Tibial nerve (tissue), 4 donors: ENCODE results near the gene FRK.

Experiments used
- EP300 ChIP-seq, 2 donors: sonication (generic); formaldehyde crosslinking; IDR thresholded peaks; one replicate each; pipeline ENCODE4 v1.6.1; 2017; ENCODE audit warnings: antibody characterized with exemption in 2 of 2, mild to moderate bottlenecking in 1 of 2
- TF ChIP-seq, protein P1 (sequence below), 5 experiments: fragments of 200-600 bp in 3 of 5; fragments of 450-650 bp in 2 of 5; sonication (generic) in 3 of 5; IDR thresholded peaks; one replicate each; pipeline ENCODE4 v1.5.1; 2016 to 2019; ENCODE audit warnings: antibody characterized with exemption in 5 of 5, mild to moderate bottlenecking in 3 of 5, moderate library complexity in 2 of 5

DNA sequence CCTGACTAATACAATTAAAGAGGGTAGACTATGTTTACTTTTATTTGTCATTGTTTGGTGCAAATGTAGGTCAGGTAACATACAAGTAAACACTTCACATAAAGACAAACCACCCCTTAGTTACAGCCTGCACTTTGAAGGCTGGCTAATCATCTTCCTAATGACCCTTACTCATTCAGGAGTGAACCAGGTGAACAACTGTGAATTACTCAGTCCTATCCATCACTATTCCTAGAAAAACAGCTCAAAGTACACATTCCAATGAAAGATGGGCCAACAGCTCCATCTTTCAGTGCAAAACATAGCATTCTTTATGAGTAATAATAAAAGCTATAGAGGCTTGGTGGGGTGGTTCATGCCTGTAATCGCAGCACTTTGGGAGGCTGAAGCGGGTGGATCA, 78.2 kb downstream of the FRK start:
- TF ChIP-seq, protein P1, sequence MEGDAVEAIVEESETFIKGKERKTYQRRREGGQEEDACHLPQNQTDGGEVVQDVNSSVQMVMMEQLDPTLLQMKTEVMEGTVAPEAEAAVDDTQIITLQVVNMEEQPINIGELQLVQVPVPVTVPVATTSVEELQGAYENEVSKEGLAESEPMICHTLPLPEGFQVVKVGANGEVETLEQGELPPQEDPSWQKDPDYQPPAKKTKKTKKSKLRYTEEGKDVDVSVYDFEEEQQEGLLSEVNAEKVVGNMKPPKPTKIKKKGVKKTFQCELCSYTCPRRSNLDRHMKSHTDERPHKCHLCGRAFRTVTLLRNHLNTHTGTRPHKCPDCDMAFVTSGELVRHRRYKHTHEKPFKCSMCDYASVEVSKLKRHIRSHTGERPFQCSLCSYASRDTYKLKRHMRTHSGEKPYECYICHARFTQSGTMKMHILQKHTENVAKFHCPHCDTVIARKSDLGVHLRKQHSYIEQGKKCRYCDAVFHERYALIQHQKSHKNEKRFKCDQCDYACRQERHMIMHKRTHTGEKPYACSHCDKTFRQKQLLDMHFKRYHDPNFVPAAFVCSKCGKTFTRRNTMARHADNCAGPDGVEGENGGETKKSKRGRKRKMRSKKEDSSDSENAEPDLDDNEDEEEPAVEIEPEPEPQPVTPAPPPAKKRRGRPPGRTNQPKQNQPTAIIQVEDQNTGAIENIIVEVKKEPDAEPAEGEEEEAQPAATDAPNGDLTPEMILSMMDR (IDR thresholded peaks at IDR 0.05): no peak
- no peak for TF ChIP-seq EP300 (IDR thresholded peaks at IDR 0.05)
